Stimulated activated CD8-positive, alpha-beta memory T cell treated with anti-CD3 and anti-CD28 coated beads, Interleukin-12 subunit alpha, Interleukin-12 subunit beta, amount 100 ng/mL, for 24 hours (primary cell): ENCODE data around the gene CAD.
A peak's percentile ranks its signal among the peaks of the same experiment; 100 is the strongest.
"Not testable (repeated sequence)": the region's sequence is repeated elsewhere in the genome, so short reads cannot be mapped to it uniquely, and the experiment has no call there.

Experiments
- DNase-seq: peaks from one replicate; pipeline ENCODE4 v3.0.0-alpha.2; 2020; ENCODE audit errors: extremely low read depth

Gene CAD

DNA sequence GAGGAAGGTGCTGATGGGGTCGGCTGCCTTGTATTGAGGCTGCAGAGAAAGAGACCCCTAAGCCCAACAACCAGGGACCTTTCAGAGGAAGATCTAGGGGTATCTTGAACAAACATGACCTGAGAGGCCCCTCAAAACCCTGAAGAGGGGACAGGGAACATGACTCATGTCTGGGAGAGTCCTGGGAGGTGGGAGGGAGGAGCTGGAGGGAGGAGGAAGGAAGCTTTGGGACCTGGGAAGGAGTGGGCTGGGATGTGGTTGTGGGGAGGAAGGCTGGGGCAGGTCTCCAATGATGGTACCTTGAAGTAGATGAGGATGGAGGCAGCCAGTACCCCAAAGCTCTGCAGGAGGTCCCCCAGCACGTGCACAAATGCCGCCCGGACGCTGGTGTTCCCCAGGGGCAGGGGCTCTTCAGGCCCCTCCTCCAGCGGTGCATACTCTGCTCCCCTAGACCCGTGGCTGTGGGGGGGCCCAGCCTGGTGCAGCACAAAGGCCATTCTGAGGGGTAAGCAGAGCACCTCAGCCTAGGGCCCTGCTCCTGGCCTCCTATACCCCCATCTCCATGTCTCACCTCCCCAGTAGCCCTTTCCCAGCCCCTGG, 39.8 kb downstream of the CAD start:
- DNase-seq: no peak

GRCh38 chr2:27258051-27258450, 40.9 kb downstream of the CAD start:
- DNase-seq: no peak

- DNase-seq: no peak
Measured at GRCh38 chr2:27261241-27261925, 44.2 kb downstream of the CAD start.

DNA sequence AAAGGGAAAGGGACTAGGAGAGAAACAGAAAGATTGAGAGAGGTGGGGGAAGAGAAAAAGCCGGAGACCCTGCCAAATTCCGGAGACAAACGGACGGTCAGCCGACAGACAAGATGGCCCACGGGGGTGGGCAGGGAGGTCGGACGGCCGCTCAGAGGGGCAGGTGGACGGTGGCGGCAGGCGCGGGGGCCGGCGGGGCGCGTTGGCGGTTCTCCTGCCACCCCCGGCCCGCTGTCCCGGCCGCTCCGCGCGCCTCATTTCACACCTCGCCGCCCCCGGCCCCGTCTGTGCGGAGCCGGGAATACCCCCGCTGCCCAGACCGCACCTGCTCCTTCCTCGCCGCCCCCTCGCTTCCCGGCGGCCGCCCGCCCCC, 44.7 kb downstream of the CAD start:
- DNase-seq: no peak

- peak; percentile 42 for DNase-seq
Measured at GRCh38 chr2:27262379-27263286, 45.5 kb downstream of the CAD start, which contains the start of gene SLC30A3. TSS of gene SLC30A3 (minus strand) at chr2:27263047. CDS start at chr2:27262906, 141 bp downstream.

GRCh38 chr2:27263287-27264252, 46.4 kb downstream of the CAD start:
- DNase-seq: no peak

- DNase-seq: no peak
Measured at GRCh38 chr2:27264253-27264752, 47.1 kb downstream of the CAD start.

GRCh38 chr2:27264753-27265535, 47.8 kb downstream of the CAD start:
- DNase-seq: peak; percentile 34

DNA sequence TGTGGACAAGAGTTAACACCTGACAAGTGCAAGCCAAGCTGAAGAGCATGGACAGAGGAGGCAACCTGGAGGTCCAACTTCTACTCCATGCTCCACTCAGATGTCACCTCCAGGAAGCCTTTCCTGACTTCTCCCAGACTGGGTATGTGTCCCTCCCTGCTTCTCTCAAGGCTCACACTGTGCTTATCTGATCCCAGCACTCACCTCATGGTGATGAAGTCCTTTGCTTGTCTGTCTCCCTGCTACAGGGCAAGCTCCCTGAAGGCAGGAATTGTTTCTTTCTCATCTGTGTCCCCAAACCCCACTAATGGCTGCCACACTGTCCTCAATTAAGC, 48.3 kb downstream of the CAD start:
- no peak for DNase-seq

DNA sequence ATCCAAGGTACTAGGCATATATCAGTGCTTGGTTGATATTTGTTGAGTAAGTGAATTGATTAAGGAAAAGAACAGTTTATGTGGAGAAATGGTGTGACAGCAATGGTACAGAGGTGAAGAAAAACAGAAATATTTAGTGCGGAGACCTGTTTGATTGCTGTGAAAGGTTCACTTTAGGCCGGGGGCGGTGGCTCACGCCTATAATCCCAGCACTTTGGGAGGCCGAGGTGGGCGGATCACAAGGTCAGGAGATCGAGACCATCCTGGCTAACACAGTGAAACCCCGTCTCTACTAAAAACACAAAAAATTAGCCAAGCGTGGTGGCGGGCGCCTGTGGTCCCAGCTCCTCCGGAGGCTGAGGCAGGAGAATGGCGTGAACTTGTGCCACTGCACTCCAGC, 51.1 kb downstream of the CAD start:
- not testable (repeated sequence) for DNase-seq

DNA sequence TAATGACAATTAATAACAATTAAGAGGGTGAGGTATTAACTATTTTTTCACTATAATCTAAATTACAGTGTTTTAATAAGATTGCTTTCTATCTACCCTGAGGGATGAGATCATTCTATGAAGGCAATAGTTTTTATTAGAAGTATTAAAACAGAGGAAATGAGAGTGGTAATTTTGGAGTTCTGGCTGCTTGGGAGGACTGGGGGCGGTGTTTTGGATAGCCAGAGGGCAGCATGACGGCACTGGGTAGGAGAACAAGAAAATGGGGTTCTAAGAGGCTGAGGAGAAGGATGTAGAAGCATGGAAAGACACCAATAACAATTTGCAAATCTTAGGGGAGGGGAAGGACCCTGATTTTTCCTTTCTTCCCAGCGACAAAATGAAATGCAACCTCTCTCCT, 53.0 kb downstream of the CAD start:
- DNase-seq: no peak

- no peak for DNase-seq
Measured at GRCh38 chr2:27270670-27271069, 53.5 kb downstream of the CAD start.

DNA sequence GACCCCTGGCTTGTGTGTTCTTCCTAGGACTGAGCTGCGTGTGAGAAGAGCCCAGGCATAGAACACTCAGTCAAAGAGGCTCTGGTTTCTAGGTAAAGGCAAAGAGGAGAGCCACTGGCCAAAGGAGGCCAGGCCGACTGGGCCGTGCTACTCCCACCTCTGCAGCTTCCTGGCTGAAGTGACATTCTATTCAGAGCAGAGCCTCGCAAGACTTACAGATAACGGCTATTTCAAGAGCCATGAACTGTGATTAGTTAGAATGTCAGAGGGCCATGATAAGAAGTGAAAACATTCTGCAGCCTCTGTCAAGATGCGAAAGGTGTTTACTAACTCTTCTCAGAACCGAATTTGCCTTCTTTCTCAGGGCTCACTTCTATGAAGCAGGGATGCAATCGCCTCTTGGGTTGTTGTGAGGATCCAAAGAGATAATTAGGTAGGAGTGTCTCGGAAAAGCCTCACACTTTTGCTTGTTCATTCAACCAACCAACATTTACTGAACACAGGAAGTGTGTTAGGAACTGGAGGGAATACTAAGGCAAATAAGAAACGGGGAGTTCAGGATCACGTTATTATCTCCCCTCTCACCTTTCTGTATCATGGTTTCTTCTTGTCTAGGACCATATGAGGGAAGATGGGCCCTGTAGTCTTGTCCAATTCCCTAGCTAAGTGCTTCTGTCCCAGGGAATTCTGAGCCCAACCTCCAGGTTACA, 54.6 kb downstream of the CAD start:
- DNase-seq: no peak

DNA sequence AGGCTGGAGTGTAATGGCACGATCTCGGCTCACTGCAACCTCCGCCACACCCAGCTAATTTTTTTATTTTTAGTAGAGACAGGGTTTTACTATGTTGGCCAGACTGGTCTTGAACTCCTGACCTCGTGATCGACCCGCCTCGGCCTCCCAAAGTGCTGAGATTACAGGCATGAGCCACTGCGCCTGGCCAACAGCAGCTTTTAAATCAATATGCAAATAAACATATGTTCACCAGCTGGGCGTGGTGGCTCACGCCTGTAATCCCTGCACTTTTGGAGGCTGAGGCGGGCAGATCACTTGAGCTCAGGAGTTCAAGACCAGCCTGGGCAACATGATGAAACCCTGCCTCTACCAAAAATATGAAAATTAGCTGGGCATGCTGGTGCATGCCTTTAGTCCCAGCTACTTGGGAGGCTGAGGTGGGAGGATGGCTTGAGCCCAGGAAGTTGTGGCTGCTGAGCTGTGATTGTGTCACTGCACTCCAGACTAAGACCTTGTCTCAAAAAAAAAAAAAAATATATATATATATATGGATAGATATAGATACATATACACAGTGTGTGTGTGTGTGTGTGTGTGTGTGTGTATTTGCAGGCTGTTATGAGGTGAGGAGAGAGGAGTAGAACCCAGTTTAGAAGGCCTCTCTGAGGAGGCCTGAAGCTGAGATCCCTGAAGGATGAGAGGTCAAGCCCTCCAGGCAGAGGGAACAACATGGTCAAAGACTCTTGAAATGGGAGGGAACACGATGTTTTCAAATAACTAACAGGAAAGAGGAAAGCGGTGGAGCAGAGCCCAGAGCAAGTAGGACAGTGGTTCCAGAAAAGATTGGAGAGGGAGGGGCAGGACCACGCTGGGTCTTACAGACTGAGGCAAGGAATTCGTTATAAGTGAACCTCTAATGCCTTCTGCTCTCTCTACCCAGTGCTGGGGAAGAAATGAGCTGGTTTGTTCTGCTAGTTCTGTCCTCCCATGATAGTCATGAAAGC, 55.7 kb downstream of the CAD start:
- DNase-seq: not testable (repeated sequence)

DNA sequence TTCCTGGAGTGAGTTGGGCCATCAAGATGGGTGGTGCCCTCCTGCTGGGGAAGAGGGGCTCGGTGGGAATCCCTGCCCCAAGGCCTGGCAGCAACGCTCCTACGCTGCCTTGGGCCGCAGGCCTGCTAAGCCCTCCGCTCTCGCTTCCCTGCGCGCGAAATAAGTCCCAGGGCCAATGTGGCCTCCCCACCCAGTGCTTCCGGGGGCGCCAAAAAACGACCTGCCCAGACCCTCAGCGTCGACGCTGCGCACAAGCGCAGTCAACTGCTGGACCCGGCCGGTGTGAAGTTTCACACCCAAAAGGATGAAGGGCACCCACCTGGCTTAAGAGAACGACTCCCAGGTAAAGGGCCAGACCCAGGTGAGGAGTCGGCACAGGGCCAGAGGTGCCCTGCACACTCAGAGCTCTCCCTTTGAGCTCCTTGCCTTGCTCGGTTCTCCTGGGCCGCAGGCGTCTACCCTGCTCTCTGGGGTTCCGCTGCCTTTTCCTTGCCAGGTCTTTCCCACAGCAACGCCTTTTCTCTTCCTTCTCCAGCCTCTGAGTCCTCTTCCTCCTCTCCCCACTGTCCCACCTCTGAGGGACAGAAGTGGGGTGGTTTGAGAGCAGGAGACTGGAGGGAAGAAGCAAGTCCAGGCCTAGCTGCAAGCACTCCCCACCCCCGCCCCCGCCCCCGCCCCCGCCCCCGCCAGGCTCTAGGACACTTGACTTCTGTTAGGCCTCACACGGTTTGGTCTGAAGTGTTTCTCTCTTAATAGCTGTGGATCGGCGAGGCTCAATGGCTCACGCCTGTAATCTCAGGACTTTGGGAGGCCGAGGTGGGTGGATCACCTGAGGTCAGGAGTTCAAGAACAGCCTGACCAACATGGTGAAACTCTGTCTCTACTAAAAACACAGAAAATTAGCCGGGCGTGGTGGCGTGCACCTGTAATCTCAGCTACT, 58.3 kb downstream of the CAD start, which contains the start of gene DNAJC5G:
Gene DNAJC5G, plus strand, starts transcription at position 223 of the 940 bp plus-strand sequence. CDS start 1,296 bp downstream, outside the sequence.
- no peak for DNase-seq

- DNase-seq: no peak
Measured at GRCh38 chr2:27278010-27278409, 60.8 kb downstream of the CAD start.

- DNase-seq: no peak
Measured at GRCh38 chr2:27280826-27281225, 63.7 kb downstream of the CAD start.
